IPS-15b (cell line): ENCODE measurements around the gene NRXN3.

Experiments used
- H3K27me3 ChIP-seq: one replicate; pipeline ENCODE4 v1.6.1; 2013; ENCODE audit warnings: low read length; ENCODE audit not compliant: control insufficient read depth, insufficient read depth
- H3K36me3 ChIP-seq: one replicate; pipeline ENCODE4 v1.6.1; 2013; ENCODE audit warnings: low read length; ENCODE audit not compliant: control insufficient read depth, insufficient read depth
- H3K4me1 ChIP-seq: one replicate; pipeline ENCODE4 v1.6.1; 2013; ENCODE audit warnings: mild to moderate bottlenecking, low read length; ENCODE audit not compliant: control insufficient read depth, insufficient read depth
- H3K4me3 ChIP-seq: one replicate; pipeline ENCODE4 v1.5.1; 2013; ENCODE audit warnings: low read depth, low read length
- H3K9ac ChIP-seq: one replicate; pipeline ENCODE4 v1.6.1; 2013; ENCODE audit warnings: low read depth, mild to moderate bottlenecking, low read length
- H3K9me3 ChIP-seq: one replicate; pipeline ENCODE4 v1.6.1; 2013; ENCODE audit warnings: mild to moderate bottlenecking, low read length; ENCODE audit not compliant: control insufficient read depth, insufficient read depth

The NRXN3 gene

GRCh38 chr14:79645753-79646362 is 1475.7 kb downstream of the NRXN3 start:
- Histone ChIP-seq H3K4me1 (no peaks in the 10 kb centered on the region), H3K36me3 (no peaks in the 10 kb centered on the region), H3K9me3 (no peaks in the 10 kb centered on the region), H3K4me3 (no peak overlapping the region), H3K9ac (no peak overlapping the region), H3K27me3 (no peaks in the 10 kb centered on the region)

- Histone ChIP-seq H3K36me3 (no peaks in the 10 kb centered on the region), H3K9me3 (no peaks in the 10 kb centered on the region), H3K4me1 (no peaks in the 10 kb centered on the region), H3K27me3 (no peaks in the 10 kb centered on the region), H3K4me3 (no peak overlapping the region), H3K9ac (no peak overlapping the region)
These were observed 1479.7 kb downstream of the NRXN3 start for GRCh38 chr14:79649856-79650255.

GRCh38 chr14:79652513-79653307 is 1482.5 kb downstream of the NRXN3 start:
- no peaks in the 10 kb centered on the region for H3K27me3 ChIP-seq
- H3K9me3 ChIP-seq, result no peaks in the 10 kb centered on the region
- H3K9ac ChIP-seq, result no peak overlapping the region
- no peaks in the 10 kb centered on the region for H3K36me3 ChIP-seq
- H3K4me3 ChIP-seq, result no peak overlapping the region
- no peaks in the 10 kb centered on the region for H3K4me1 ChIP-seq

- Histone ChIP-seq H3K9me3 (no peaks in the 10 kb centered on the region), H3K36me3 (no peaks in the 10 kb centered on the region), H3K4me3 (no peak overlapping the region), H3K4me1 (no peaks in the 10 kb centered on the region), H3K27me3 (no peaks in the 10 kb centered on the region), H3K9ac (no peak overlapping the region)
These were observed 1485.9 kb downstream of the NRXN3 start for GRCh38 chr14:79656056-79656455.

GRCh38 chr14:79656496-79656895 is 1486.3 kb downstream of the NRXN3 start:
- Histone ChIP-seq H3K4me1 (no peaks in the 10 kb centered on the region), H3K27me3 (no peaks in the 10 kb centered on the region), H3K9me3 (no peaks in the 10 kb centered on the region), H3K9ac (no peak overlapping the region), H3K4me3 (no peak overlapping the region), H3K36me3 (no peaks in the 10 kb centered on the region)

GRCh38 chr14:79658221-79658620 is 1488.0 kb downstream of the NRXN3 start:
- Histone ChIP-seq H3K9ac (no peak overlapping the region), H3K9me3 (no peaks in the 10 kb centered on the region), H3K27me3 (no peaks in the 10 kb centered on the region), H3K4me3 (no peak overlapping the region), H3K36me3 (no peaks in the 10 kb centered on the region), H3K4me1 (no peaks in the 10 kb centered on the region)

- H3K4me1 ChIP-seq, result no peaks in the 10 kb centered on the region
- H3K4me3 ChIP-seq, result no peak overlapping the region
- no peaks in the 10 kb centered on the region for H3K36me3 ChIP-seq
- H3K9me3 ChIP-seq, result no peaks in the 10 kb centered on the region
- H3K9ac ChIP-seq, result no peak overlapping the region
- no peaks in the 10 kb centered on the region for H3K27me3 ChIP-seq
These were observed 1488.6 kb downstream of the NRXN3 start for GRCh38 chr14:79658769-79659168.

GRCh38 chr14:79660053-79660939 is 1490.1 kb downstream of the NRXN3 start:
- H3K9ac ChIP-seq, result no peak overlapping the region
- H3K4me1 ChIP-seq, result no peaks in the 10 kb centered on the region
- no peaks in the 10 kb centered on the region for H3K9me3 ChIP-seq
- no peaks in the 10 kb centered on the region for H3K36me3 ChIP-seq
- H3K27me3 ChIP-seq, result no peaks in the 10 kb centered on the region
- H3K4me3 ChIP-seq, result no peak overlapping the region

- Histone ChIP-seq H3K4me1 (no peaks in the 10 kb centered on the region), H3K27me3 (no peaks in the 10 kb centered on the region), H3K4me3 (no peak overlapping the region), H3K9me3 (no peaks in the 10 kb centered on the region), H3K9ac (no peak overlapping the region), H3K36me3 (no peaks in the 10 kb centered on the region)
These were observed 1491.6 kb downstream of the NRXN3 start for GRCh38 chr14:79661752-79662151.

- Histone ChIP-seq H3K36me3 (no peaks in the 10 kb centered on the region), H3K9ac (no peak overlapping the region), H3K4me1 (no peaks in the 10 kb centered on the region), H3K27me3 (no peaks in the 10 kb centered on the region), H3K4me3 (no peak overlapping the region), H3K9me3 (no peaks in the 10 kb centered on the region)
These were observed 1493.3 kb downstream of the NRXN3 start for GRCh38 chr14:79663453-79663852.

GRCh38 chr14:79665556-79665955 is 1495.4 kb downstream of the NRXN3 start:
- Histone ChIP-seq H3K36me3 (no peaks in the 10 kb centered on the region), H3K9ac (no peak overlapping the region), H3K4me1 (no peaks in the 10 kb centered on the region), H3K9me3 (no peaks in the 10 kb centered on the region), H3K27me3 (no peaks in the 10 kb centered on the region), H3K4me3 (no peak overlapping the region)
